HG03469 (cell line): ENCODE measurements around the gene ASB10.

Experiments used
- ATAC-seq: cut with Tn5 transposase; IDR thresholded peaks from one replicate; pipeline ENCODE4 v1.9.1; 2021; ENCODE audit warnings: mild to moderate bottlenecking, moderate library complexity, moderate number of reproducible peaks; ENCODE audit not compliant: unreplicated experiment

ASB10 gene

GRCh38 chr7:151188252-151188542 is 1.1 kb upstream of the ASB10 start:
- no peak for ATAC-seq

GRCh38 chr7:151187409-151188251 is 580 bp upstream of the ASB10 start:
- no peak for ATAC-seq

GRCh38 chr7:151185762-151186639 is 1.0 kb downstream of the ASB10 start:
- no peak for ATAC-seq

DNA sequence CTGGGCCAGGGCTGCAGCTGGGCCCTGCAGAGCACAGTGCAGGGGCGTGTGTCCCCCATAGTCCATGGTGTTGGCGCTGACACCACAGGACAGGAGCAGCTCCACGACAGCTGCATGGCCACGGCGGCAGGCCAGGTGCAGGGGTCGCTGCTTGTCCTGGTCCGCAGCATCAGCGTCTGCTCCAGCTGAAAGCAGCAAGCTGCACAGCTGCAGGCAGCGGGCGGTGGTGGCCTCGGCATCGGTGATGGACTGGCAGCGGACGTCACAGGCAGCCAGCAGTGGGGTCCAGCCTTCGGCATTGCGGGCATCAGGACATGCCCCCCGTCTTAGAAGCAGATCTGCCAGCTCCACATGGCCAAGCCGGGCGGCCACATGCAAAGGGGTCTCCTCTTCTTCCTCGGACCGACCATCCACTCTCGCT is 6.0 kb downstream of the ASB10 start:
- no peak for ATAC-seq

GRCh38 chr7:151179946-151180345 is 7.1 kb downstream of the ASB10 start:
- ATAC-seq = no peak

DNA sequence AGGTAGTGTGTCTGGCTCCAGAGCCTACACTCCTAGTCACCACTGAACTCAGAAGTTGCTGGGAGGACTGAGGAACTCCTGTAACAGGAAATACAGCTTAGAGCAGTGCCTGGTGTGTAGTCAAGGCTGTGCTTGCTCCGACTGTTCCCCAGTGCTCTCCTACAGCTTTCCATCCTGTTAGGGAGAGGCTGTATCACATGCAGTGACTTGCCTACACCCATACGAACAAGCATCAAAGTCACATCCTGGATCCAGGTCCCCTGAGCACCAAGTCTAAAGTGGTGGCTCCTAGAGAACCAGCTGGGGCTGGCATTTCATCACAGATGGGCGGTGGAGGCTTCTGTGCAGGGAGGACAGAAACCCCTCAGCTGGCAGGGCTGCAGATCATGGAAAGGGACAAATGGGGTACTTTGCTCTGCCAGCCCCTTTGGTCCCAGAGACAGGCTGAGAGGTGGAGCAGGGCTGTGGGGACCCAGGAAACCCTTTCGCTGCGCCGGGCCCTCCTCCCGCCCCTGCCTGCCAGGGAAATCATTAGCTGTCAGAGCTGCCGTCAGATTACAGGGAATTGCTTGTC is 7.7 kb downstream of the ASB10 start:
- ATAC-seq = no peak

DNA sequence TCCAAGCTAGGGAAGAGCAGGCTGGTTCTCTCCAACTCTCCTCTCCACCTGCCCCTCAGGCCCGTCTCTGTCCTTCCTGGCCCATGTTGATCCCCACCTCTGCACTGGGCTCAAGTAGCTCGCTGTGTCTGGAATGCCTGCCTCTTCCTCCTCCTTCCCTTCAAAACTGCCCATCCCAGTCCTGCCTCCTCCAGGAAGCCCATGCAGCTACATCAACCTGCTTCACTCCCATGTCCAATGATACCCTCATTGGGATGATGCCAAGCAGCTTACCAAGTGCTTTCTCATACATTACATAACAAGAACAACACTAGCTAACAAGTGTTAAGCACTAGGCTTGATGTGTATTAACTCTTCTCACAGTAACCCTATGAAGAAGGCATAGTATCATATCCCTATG is 8.2 kb downstream of the ASB10 start:
- ATAC-seq = no peak

GRCh38 chr7:151178236-151178635 is 8.8 kb downstream of the ASB10 start:
- ATAC-seq = no peak

DNA sequence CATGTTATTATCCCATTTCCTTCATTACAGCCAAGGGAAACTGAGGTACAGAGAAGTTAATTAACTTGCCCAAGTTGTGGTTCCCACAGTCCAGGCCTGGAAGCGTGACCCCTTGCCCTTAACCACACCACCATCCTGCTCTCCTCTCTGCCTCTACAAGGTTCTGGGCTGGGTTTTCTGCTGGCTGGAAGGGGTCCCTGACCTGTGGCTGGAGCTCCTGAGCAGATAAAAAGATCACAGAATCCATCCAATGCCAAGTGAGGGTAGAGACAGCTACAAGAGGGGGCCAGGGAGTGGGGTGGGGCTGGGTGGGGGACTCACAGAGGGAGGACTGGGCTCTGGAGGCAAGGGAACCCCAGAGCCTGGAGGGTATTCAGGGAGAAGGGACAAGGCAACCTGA is 9.7 kb downstream of the ASB10 start:
- no peak for ATAC-seq

DNA sequence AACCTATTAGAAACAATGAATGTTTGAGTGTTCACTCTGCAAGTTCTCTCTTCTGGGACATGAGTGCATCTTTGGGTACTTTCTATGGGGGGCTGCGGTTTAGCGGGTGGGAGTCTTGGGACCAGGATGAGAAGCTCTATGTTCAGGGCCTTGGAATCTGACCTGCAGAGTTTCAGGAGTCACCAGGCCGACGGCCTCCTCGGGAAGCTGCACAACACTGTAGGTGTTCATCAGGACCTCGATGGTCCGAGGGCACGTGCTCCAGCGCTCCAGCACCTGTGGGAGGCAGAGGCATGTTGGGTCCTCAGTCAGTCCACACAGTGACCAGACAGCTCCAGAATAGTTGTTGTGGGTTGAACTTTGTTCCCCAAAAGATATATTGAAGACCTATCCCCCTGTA is 10.6 kb downstream of the ASB10 start:
- ATAC-seq = no peak

- ATAC-seq = no peak
Observed at GRCh38 chr7:151175793-151176311, 11.2 kb downstream of the ASB10 start.

- ATAC-seq = no peak
Observed at GRCh38 chr7:151175047-151175792, 11.8 kb downstream of the ASB10 start.

GRCh38 chr7:151174246-151175046 is 12.6 kb downstream of the ASB10 start:
- no peak for ATAC-seq

DNA sequence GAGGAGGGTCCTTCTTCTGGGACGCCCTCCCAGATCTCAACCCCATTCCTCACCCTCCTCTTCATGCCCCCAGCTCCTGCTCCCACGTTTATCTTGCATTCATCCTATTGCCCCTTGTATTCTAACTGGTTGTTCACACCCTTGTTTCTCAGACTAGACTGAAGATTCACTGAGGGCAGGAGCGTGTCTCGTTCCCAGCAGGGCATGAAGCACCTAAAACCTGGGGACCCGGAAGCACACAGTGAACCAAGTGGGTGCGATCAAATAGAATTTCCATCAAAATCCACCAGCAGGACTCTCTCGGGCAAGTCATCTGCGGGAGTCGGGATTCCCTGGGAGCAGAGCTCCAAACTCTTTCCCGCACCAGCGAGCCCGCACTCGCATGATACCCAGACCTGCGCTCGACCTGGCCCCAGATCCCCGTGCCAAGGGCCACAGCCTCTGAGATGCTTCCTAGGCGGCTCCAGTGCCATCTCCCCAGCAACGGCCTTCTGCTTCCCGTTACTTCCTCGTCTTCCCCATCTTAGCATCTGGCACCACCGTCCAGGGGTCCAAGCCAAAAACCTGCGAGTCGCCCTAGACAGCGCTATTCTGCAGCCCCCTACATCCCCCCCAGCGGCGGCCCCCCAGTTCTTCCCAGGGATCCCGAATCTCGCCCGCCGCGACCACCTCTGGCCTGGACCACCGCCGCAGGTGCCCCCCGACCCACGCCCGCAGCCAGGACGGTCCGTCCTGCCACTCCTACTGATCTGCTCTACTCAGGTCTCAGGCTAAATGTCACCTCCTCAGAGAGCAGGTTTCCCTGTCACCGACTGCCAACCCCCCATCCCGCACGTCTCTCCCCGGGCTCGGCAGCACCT is 13.4 kb downstream of the ASB10 start:
- no peak for ATAC-seq

DNA sequence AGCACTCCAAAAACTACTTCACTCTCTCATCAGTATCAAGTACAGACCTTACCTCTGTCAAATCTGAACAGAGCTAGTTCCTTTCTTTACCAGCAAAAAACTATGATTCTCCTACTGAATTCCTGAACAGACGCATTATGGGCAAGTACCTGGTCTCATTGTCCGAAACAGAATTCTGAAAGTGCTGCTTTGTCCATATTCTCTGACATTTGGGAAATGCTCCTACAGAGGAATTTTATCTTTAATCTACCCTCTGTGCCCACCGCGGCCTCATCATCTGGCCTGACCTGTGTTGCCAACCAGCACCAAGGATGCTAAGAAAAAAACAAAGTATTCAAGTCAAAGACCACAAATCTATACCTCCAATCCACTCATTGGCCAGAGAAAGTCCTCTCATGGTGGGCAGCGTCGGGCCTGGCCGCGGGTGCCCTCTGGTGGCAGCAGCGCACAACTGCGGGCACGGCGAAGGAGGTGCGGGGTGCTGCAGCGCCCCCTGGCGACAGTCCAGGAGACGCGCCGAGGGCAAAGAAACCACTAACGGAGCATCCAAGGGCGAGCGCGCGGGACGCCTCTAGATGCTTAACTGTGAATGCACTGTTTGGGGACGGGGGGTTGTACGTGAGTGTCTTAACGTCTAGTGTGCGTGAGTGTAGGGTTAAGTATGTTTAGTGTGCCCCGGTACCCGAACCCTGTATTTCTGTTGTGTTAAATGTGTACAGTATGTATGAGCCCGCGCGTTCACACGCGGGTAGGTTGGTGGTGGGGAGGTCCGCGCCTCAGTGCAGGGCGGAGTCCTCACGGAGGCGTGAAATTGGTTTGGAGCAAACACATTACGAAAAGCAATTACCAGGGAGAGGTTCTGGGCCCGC is 14.5 kb downstream of the ASB10 start:
- no peak for ATAC-seq

- no peak for ATAC-seq
Observed at GRCh38 chr7:151168787-151169162, 18.3 kb downstream of the ASB10 start.

DNA sequence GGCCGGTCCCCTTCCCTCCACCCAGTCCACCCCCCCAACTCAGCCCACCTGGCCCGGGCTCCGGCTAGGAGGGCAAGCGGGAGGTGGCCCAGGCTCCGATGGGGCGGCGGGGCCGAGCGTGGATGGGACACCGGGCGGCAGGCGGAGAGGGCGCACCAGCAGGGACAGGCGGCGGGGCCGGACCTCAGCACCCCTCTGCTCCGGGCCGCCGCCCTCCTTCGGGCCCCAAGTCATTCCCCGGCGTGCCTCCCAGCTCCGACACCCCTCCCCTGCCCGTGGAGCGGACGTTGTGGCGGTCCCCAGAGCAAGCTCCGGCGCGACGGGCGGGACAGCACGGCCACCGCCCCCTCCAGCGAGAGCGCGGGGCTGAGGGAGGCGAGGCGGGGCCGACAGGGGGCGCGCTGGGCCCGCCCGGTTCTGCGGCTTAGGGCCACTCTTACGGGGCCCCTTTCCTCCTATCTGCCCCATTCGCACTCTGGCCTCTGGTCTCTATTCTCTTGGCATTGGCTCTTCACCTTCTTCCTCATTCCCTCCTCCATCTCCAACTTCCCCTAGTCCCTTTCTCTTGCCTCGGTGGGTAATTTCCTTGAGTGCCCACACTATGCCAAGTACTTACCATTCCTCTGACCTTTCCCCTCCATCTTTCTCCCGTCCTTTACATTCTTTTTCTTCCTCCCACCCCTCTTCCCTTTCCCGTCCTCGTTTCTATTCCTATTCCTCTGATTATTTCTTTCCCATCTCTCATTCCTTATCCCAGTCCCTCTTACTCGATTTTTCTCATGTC is 18.9 kb downstream of the ASB10 start:
- ATAC-seq = no peak
